GM12801 (cell line): Measurements from ENCODE around the gene SHISA4.

Source experiments
- TF ChIP-seq, protein P1 (sequence below): IDR thresholded peaks from one replicate; pipeline ENCODE4 v1.5.1; 2011; ENCODE audit warnings: control low read depth; ENCODE audit not compliant: insufficient read length; ENCODE audit errors: extremely low read depth

The SHISA4 gene

DNA sequence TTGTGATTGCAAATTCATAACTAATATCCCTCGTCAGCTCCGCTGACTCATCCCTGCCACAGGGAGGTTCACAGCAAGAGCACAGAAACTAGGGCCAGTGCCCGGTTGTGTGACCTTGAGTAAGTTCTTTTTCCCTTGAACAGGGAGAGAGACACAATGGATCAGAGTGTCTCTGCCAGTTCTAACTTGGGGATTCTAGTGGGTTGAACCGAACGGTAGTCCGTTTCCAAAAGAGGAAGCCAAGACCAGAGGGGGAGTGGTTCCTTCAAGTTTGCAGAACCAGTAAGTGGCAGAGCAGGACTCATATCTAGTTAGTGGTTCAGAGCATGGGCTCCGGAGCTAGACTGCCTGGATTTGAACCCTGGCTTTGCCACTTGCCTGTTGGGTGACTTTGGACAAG lies 4.9 kb upstream of the SHISA4 start:
- TF ChIP-seq, protein P1, sequence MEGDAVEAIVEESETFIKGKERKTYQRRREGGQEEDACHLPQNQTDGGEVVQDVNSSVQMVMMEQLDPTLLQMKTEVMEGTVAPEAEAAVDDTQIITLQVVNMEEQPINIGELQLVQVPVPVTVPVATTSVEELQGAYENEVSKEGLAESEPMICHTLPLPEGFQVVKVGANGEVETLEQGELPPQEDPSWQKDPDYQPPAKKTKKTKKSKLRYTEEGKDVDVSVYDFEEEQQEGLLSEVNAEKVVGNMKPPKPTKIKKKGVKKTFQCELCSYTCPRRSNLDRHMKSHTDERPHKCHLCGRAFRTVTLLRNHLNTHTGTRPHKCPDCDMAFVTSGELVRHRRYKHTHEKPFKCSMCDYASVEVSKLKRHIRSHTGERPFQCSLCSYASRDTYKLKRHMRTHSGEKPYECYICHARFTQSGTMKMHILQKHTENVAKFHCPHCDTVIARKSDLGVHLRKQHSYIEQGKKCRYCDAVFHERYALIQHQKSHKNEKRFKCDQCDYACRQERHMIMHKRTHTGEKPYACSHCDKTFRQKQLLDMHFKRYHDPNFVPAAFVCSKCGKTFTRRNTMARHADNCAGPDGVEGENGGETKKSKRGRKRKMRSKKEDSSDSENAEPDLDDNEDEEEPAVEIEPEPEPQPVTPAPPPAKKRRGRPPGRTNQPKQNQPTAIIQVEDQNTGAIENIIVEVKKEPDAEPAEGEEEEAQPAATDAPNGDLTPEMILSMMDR: no peak

DNA sequence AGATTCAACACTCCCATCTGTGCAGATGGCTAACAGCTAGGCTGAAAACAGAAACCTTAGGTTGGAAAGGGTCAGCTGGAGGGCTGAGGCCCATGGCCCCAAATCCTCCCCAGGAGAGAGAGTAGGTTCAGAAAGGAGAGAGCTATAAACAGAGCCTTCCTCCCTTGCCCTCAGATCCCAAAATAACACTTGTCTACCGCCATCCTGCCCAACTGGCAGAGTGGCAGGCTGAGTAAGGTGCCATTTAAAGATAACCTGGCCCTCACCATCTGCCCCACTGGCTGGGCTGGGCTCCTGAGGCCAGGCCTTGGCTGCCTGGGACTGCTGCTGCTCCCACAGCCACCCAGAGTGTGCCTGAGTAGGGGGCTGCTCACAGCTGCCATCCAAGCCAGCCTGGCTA lies 4.3 kb upstream of the SHISA4 start:
- TF ChIP-seq, protein P1: no peak

DNA sequence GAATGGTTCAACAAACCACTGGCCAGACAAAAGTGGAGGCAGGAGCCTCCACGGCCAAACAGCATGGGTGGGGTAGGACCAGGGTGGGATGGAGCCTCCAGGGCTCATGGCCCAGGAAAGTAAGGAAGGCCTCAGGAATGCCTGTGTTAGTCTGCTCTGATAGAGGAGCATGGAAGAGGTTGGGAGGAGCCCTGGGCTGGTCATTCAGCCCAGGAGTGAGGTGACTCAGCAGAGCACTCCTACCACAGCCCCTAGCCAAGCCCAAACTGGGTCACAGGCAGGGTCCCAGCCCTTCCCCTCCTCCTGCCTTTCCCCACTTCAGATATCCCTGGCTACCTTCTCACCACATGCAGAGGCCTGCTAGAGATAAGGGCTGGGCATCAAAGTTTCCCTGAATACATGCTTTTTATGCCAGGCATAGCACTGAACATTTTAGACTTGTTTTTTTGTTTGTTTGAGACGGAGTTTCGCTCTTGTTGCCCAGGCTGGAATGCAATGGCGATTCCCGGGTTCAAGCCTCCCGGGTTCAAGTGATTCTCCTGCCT lies 3.1 kb upstream of the SHISA4 start:
- TF ChIP-seq, protein P1: no peak

DNA sequence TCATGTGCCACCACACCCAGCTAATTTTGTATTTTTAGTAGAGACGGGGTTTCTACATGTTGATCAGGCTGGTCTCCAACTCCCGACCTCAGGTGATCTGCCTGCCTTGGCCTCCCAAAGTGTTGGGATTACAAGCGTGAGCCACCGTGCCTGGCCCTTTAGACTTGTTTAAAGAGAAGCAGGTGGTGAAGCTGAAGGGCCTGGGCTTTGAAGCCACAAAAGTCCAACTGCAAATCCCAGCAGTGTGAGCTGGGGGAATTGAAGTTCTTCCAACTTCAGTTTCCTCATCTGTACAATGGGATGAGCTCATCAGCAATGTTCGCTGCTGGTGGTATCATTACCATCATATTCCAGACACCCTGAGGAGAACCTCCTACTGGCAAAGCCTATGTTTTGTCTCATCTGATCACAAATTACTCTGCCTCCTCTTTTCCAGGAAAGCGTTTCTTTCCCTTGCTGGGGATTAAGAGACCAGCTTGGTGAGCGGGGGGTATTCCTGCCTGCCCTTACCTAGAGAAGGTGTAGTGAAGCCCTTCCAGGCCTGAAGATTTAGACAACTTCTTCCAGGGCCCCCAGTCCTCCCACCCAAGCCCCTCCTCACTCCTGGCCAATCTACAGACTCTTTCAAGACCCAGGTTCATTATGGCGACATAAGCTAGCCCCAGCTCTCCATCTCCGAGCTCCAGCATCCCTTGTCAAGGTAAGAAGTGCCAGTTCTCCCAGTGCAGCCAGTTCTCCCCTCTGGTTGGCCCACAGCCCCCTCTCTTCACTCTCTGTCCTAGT lies 2.4 kb upstream of the SHISA4 start:
- TF ChIP-seq, protein P1: no peak

DNA sequence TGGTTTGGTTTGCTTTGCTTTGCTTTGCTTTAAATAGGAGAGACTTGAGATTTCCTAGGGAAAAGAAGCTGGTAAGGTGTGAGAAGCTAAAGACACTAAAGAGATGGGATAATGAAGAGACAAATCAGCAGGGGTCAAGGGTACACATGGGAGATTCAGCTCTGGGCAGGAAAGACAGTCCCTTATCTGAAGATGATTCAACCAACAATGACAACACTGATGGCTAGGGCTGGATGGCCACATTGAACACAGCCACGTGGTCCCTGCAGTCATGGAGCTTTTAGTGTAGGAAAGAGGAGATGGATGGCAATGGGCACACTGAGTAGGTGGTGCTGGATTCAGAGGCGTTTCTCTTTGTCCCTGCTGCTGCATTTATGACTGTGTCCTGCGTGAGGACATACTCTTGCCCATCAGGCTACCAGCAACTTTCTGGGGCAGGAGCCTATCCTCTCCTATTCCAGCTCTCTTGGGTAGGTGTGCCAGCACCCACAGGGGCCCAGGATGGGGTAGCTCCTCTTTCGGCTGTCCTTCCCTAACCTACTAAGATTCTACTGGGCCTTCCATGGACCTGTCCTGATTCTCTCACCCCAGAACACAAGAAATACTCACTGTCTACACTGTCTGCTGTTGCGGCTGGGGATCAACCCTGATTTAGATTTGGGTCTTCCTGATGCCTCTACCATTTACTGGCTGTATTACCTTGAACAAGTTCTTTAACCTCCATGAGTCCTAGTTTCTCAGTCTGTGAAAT lies 1.4 kb upstream of the SHISA4 start:
- TF ChIP-seq, protein P1: no peak

DNA sequence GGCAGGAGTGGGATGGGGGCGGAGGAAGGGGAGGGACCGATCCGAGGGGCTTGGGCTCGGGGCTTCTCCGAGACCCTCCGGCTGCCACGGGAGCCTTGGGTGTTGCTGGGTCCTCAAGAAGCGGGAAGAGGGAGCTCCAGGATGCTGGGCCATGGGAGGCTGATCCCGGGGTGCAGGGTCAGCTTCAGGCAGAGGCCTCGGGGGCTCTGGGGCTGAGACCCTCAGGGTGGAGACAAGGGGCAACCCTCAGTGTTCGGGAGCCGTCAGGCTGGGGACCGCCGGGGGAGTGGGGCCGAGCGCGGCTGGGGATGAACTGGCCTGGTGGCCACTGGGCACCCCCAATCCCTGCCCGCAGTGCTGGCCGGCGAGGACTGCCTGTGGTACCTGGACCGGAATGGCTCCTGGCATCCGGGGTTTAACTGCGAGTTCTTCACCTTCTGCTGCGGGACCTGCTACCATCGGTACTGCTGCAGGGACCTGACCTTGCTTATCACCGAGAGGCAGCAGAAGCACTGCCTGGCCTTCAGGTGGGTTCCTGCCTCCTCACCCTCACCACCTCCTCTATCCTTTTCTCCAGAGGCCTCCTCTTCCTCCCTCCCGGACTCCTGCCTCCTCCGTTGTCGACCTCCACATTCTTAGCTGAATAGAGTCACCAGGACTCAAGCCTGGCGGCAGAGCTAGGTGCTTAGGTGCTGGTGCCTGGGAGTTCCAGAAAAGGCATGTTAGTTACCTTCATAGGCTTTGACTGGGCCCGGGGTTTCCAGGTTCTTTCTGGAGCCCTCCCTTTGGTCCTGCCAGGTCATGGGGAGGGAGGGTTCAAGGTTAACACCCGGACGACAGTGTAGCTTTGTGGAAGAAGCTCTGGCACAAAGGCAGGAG lies 631 bp downstream of the SHISA4 start:
- TF ChIP-seq, protein P1: no peak

DNA sequence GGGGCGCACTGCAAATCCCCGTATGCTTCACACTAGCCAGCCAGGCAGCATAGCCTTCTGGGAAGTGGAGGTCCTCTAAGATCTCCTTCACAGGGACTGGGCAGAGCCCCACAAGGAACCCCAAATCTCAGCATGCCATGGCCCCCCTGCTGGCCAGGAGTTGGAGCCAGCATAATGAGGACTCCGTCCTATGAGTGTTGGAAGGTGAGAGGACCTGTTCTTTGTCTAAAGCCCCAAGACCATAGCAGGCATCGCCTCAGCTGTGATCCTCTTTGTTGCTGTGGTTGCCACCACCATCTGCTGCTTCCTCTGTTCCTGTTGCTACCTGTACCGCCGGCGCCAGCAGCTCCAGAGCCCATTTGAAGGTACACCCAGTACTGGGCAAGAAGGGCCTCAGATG lies 1.5 kb downstream of the SHISA4 start:
- TF ChIP-seq, protein P1: no peak
